CD4-positive, alpha-beta T cell treated with Interleukin-10 for 1 hour (primary cell): ENCODE measurements around the gene C17orf113.
"Not testable (repeated sequence)": the region's sequence is repeated elsewhere in the genome, so short reads cannot be mapped to it uniquely, and the experiment has no call there.

Experiments
- DNase-seq: peaks from one replicate; pipeline ENCODE4 v3.0.0-alpha.2; 2020

C17orf113 gene

GRCh38 chr17:42041619-42042018, 8.8 kb downstream of the C17orf113 start:
- no peak for DNase-seq

- no peak for DNase-seq
Measured at GRCh38 chr17:42040818-42041217, 9.6 kb downstream of the C17orf113 start.

- DNase-seq = no peak
Measured at GRCh38 chr17:42039794-42040763, 10.3 kb downstream of the C17orf113 start.

- no peak for DNase-seq
Measured at GRCh38 chr17:42038221-42038973, 12.0 kb downstream of the C17orf113 start.

- no peak for DNase-seq
Measured at GRCh38 chr17:42034059-42034458, 16.3 kb downstream of the C17orf113 start.

GRCh38 chr17:42031584-42031983, 18.8 kb downstream of the C17orf113 start:
- DNase-seq = no peak

- DNase-seq = no peak
Measured at GRCh38 chr17:42028791-42029127, 21.6 kb downstream of the C17orf113 start.

- no peak for DNase-seq
Measured at GRCh38 chr17:42027961-42028790, 22.2 kb downstream of the C17orf113 start.

GRCh38 chr17:42027590-42027889, 22.9 kb downstream of the C17orf113 start:
- DNase-seq = no peak

GRCh38 chr17:42026857-42027589, 23.4 kb downstream of the C17orf113 start:
- DNase-seq = no peak

GRCh38 chr17:42025936-42026335, 24.5 kb downstream of the C17orf113 start:
- no peak for DNase-seq

GRCh38 chr17:42025191-42025579, 25.2 kb downstream of the C17orf113 start:
- DNase-seq = no peak

GRCh38 chr17:42023524-42024349, 26.7 kb downstream of the C17orf113 start:
- no peak for DNase-seq

GRCh38 chr17:42020845-42021244, 29.6 kb downstream of the C17orf113 start:
- DNase-seq = not testable (repeated sequence)

- DNase-seq = peak; percentile 94
Measured at GRCh38 chr17:42019509-42020404, 30.6 kb downstream of the C17orf113 start, which contains the start of gene NKIRAS2. NKIRAS2 (plus strand) TSS chr17:42020090; CDS start chr17:42021578, 1,488 bp downstream.

- no peak for DNase-seq
Measured at GRCh38 chr17:42018988-42019387, 31.4 kb downstream of the C17orf113 start.

GRCh38 chr17:42018339-42018738, 32.1 kb downstream of the C17orf113 start:
- DNase-seq = no peak

GRCh38 chr17:42017866-42018200, 32.6 kb downstream of the C17orf113 start:
- no peak for DNase-seq

- peak; percentile 93 for DNase-seq
Measured at GRCh38 chr17:42016941-42017865, 33.2 kb downstream of the C17orf113 start, which contains the start of gene DNAJC7. DNAJC7 (minus strand) TSS chr17:42017439; CDS start chr17:42017416, 23 bp downstream.
